ENCODE measurements around the gene ABCG4.

- TF ChIP-seq, protein P1, sequence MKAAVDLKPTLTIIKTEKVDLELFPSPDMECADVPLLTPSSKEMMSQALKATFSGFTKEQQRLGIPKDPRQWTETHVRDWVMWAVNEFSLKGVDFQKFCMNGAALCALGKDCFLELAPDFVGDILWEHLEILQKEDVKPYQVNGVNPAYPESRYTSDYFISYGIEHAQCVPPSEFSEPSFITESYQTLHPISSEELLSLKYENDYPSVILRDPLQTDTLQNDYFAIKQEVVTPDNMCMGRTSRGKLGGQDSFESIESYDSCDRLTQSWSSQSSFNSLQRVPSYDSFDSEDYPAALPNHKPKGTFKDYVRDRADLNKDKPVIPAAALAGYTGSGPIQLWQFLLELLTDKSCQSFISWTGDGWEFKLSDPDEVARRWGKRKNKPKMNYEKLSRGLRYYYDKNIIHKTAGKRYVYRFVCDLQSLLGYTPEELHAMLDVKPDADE (IDR thresholded peaks at IDR 0.05) = no peak
- TF ChIP-seq, protein P2, sequence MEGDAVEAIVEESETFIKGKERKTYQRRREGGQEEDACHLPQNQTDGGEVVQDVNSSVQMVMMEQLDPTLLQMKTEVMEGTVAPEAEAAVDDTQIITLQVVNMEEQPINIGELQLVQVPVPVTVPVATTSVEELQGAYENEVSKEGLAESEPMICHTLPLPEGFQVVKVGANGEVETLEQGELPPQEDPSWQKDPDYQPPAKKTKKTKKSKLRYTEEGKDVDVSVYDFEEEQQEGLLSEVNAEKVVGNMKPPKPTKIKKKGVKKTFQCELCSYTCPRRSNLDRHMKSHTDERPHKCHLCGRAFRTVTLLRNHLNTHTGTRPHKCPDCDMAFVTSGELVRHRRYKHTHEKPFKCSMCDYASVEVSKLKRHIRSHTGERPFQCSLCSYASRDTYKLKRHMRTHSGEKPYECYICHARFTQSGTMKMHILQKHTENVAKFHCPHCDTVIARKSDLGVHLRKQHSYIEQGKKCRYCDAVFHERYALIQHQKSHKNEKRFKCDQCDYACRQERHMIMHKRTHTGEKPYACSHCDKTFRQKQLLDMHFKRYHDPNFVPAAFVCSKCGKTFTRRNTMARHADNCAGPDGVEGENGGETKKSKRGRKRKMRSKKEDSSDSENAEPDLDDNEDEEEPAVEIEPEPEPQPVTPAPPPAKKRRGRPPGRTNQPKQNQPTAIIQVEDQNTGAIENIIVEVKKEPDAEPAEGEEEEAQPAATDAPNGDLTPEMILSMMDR (conservative IDR thresholded peaks at IDR 0.05; ENCODE audit: low read depth in 2 of 2) = no peak
- TF ChIP-seq STAT1 (IDR thresholded peaks at IDR 0.05; ENCODE audit: unreplicated experiment) (no peak), EZH2phosphoT487 (IDR thresholded peaks at IDR 0.05; ENCODE audit: unreplicated experiment) (no peak), POLR2AphosphoS5 (IDR thresholded peaks at IDR 0.05; ENCODE audit: low read depth) (no peak), EZH2 (IDR thresholded peaks at IDR 0.05; ENCODE audit: low read depth, unreplicated experiment) (no peak)
Measured at GRCh38 chr11:119157063-119157462, 8.2 kb downstream of the ABCG4 start.

Measured in GM23338 (cell line).